K562 (cell line): ENCODE data around the gene LMO7. TPM values are rescaled to one million over a fixed set of nuclear protein-coding genes. Genes with fewer than 3 reads are reported as not detected.

Source experiments
- ATAC-seq: fragments of 200-7000 bp; cut with Tn5 transposase; 3 replicates; pipeline ENCODE4 v1.9.1; 2020; ENCODE audit warnings: moderate library complexity
- BruUV-seq: library from RNA; stranded (reverse); fragments of 400-500 nt; replicated peaks from 2 replicates; lab custom pipeline; 2021; lab: Mats Ljungman, UMichigan
- CTCF ChIA-PET: fragments of 300-600 bp; formaldehyde crosslinking; extraction: SDS; loops from one replicate; lab custom pipeline; 2021; ENCODE audit warnings: low intra/inter-chr PET ratio; lab: Yijun Ruan, JAX
- POLR2A ChIA-PET: fragments of 300-600, 350-650 bp; sonication (Branson Sonifier 250); formaldehyde crosslinking; extraction: SDS; loops from one replicate; lab custom pipeline; 2021; ENCODE audit warnings: antibody characterized with exemption, inconsistent platforms; lab: Yijun Ruan, JAX
- DNase-seq, 4 experiments: peaks; one replicate each; pipeline versions ENCODE4 v3.0.0 to v3.0.0-alpha.2; 2011 to 2018; ENCODE audit warnings: low spot score in 3 of 4, mixed read lengths in 3 of 4; ENCODE audit errors: extremely low read depth in 1 of 4
- FAIRE-seq: peaks from 2 replicates; lab custom pipeline; 2011; peaks lifted over from hg19 to GRCh38; lab: Jason Lieb, UNC
- H2AFZ ChIP-seq: 2 replicates; pipeline ENCODE4 v1.6.0; 2011; ENCODE audit warnings: low read depth, low read length, control low read depth, inconsistent platforms
- H3K27ac ChIP-seq: fragments of 200-600 bp; 3 replicates; pipeline ENCODE4 v1.8.0; 2011; ENCODE audit warnings: low read depth, mild to moderate bottlenecking, control low read depth, inconsistent platforms, low read length, moderate library complexity, mixed read lengths; ENCODE audit errors: extremely low read depth
- H3K27me3 ChIP-seq, 2 experiments: fragments of 300-600 bp in 1 of 2; 2 replicates in 1 of 2; 3 replicates in 1 of 2; pipeline versions ENCODE4 v1.6.0 to v1.8.0; 2011; ENCODE audit warnings: inconsistent platforms in 2 of 2, low read length in 2 of 2, mild to moderate bottlenecking in 1 of 2, mixed read lengths in 1 of 2, moderate library complexity in 1 of 2; ENCODE audit not compliant: control insufficient read depth in 2 of 2, insufficient read depth in 2 of 2
- H3K36me3 ChIP-seq: fragments of 300-600 bp; 3 replicates; pipeline ENCODE4 v1.8.0; 2011; ENCODE audit warnings: mild to moderate bottlenecking, low read length, inconsistent platforms; ENCODE audit not compliant: control insufficient read depth, insufficient read depth
- H3K4me1 ChIP-seq, 2 experiments: fragments of 200-600 bp in 1 of 2; replicated peaks in 1 of 2; 2 replicates in 1 of 2; 3 replicates in 1 of 2; pipeline versions ENCODE4 v1.5.1 to v1.8.0; 2011; ENCODE audit warnings: inconsistent platforms in 2 of 2, low read length in 2 of 2, mild to moderate bottlenecking in 1 of 2, mixed read lengths in 1 of 2, moderate library complexity in 1 of 2; ENCODE audit not compliant: control insufficient read depth in 2 of 2, insufficient read depth in 2 of 2
- H3K4me2 ChIP-seq: 2 replicates; pipeline ENCODE4 v1.6.1; 2011; ENCODE audit warnings: low read length, control low read depth, inconsistent platforms, mixed read lengths; ENCODE audit not compliant: insufficient read depth
- H3K4me3 ChIP-seq: fragments of 200-600 bp; sonication (generic), shearing (Covaris generic); 2 replicates; pipeline ENCODE4 v1.5.1; 2016; ENCODE audit warnings: control low read depth, inconsistent platforms
- H3K79me2 ChIP-seq: fragments of 200-600 bp; 3 replicates; pipeline ENCODE4 v1.8.0; 2011; ENCODE audit warnings: low read length, inconsistent platforms; ENCODE audit not compliant: control insufficient read depth, insufficient read depth
- H3K9ac ChIP-seq, 2 experiments: 2 replicates each; pipeline versions ENCODE4 v1.6.0 to v1.6.1; 2011; ENCODE audit warnings: low read depth in 2 of 2, low read length in 2 of 2, control low read depth in 1 of 2, inconsistent platforms in 1 of 2, mild to moderate bottlenecking in 1 of 2, mixed read lengths in 1 of 2; ENCODE audit not compliant: insufficient read depth in 1 of 2
- H3K9me1 ChIP-seq: one replicate; pipeline ENCODE4 v1.6.0; 2011; ENCODE audit warnings: inconsistent platforms, mild to moderate bottlenecking, low read length, moderate library complexity; ENCODE audit not compliant: control insufficient read depth, insufficient read depth
- H3K9me3 ChIP-seq: replicated peaks from 2 replicates; pipeline ENCODE4 v1.5.1; 2011; ENCODE audit warnings: low read depth, low read length, inconsistent platforms; ENCODE audit not compliant: control insufficient read depth, insufficient read depth
- H4K20me1 ChIP-seq: replicated peaks from 2 replicates; pipeline ENCODE4 v1.6.1; 2011; ENCODE audit warnings: low read length, inconsistent platforms, mixed read lengths; ENCODE audit not compliant: control insufficient read depth, insufficient read depth
- ARID2 ChIP-seq: fragments of 450-650 bp; IDR thresholded peaks from 2 replicates; pipeline ENCODE4 v1.6.1; 2017; ENCODE audit warnings: antibody characterized with exemption, mild to moderate bottlenecking
- CEBPZ ChIP-seq: fragments of 150-350 bp; IDR thresholded peaks from 2 replicates; pipeline ENCODE4 v1.6.1; 2014; ENCODE audit warnings: low read depth, mild to moderate bottlenecking, low read length, borderline replicate concordance
- ETV6 ChIP-seq, 3 experiments: fragments of 150-350 bp in 1 of 3; sonication (generic) in 1 of 3; formaldehyde crosslinking in 1 of 3; IDR thresholded peaks; 2 replicates each; pipeline versions ENCODE4 v1.6.1 to v1.8.0; 2014 to 2022; ENCODE audit warnings: borderline replicate concordance in 2 of 3, low read depth in 2 of 3, antibody characterized with exemption in 1 of 3, low read length in 1 of 3, mild to moderate bottlenecking in 1 of 3, missing genetic modification reagents in 1 of 3
- FOXJ3 ChIP-seq: sonication (generic); formaldehyde crosslinking; IDR thresholded peaks from 2 replicates; pipeline ENCODE4 v1.4.0; 2020; ENCODE audit warnings: mild to moderate bottlenecking, missing genetic modification reagents
- FOXK1 ChIP-seq: sonication (generic); formaldehyde crosslinking; IDR thresholded peaks from 2 replicates; pipeline ENCODE4 v1.8.0; 2022; ENCODE audit warnings: missing genetic modification reagents, mild to moderate bottlenecking, borderline replicate concordance
- NKRF ChIP-seq: fragments of 450-650 bp; IDR thresholded peaks from 2 replicates; pipeline ENCODE4 v1.6.1; 2016; ENCODE audit warnings: borderline replicate concordance
- RB1 ChIP-seq: fragments of 450-650 bp; IDR thresholded peaks from 2 replicates; pipeline ENCODE4 v1.6.1; 2017; ENCODE audit warnings: low read depth, mild to moderate bottlenecking
- RFX1 ChIP-seq: fragments of 450-650 bp; IDR thresholded peaks from 2 replicates; pipeline ENCODE4 v1.6.1; 2016; ENCODE audit warnings: mild to moderate bottlenecking, moderate library complexity
- SMAD1 ChIP-seq: fragments of 150-350 bp; IDR thresholded peaks from 2 replicates; pipeline ENCODE4 v1.6.1; 2014; ENCODE audit warnings: low read length, low read depth; ENCODE audit not compliant: partially characterized antibody
- ZBTB2 ChIP-seq: fragments of 450-650 bp; IDR thresholded peaks from 2 replicates; pipeline ENCODE4 v1.6.1; 2016; ENCODE audit warnings: antibody characterized with exemption
- ZFP36 ChIP-seq: fragments of 150-350 bp; IDR thresholded peaks from 2 replicates; pipeline ENCODE4 v1.6.1; 2018; ENCODE audit warnings: low read length, low read depth; ENCODE audit not compliant: partially characterized antibody
- ZFX ChIP-seq: sonication (generic); formaldehyde crosslinking; IDR thresholded peaks from 2 replicates; pipeline ENCODE4 v1.8.0; 2022; ENCODE audit warnings: mild to moderate bottlenecking, missing genetic modification reagents, moderate library complexity
- ZNF354B ChIP-seq: fragments of 250-450 bp; sonication (Bioruptor Pico); IDR thresholded peaks from 2 replicates; pipeline ENCODE4 v1.4.0; 2020
- ZNF830 ChIP-seq: fragments of 250-450 bp; sonication (Bioruptor Pico); IDR thresholded peaks from 2 replicates; pipeline ENCODE4 v1.5.0; 2021; ENCODE audit warnings: mild to moderate bottlenecking
- WGBS: fragments of 100-300 bp; shearing (Covaris generic); methylation state at CpG from one replicate; pipeline ENCODE4 v1.1.6; 2016; ENCODE audit warnings: low coverage, mixed read lengths; ENCODE audit not compliant: insufficient coverage; ENCODE audit errors: missing lambda C conversion rate; 5-methylcytosine and 5-hydroxymethylcytosine counted together
- in situ Hi-C: fragments of 300-500 bp; cut with MboI; formaldehyde crosslinking; loops from 4 replicates; pipeline ENCODE4 v1.15.0; 2018; ENCODE audit warnings: inconsistent platforms, mixed read lengths
- intact Hi-C: fragments of 100-400 bp; cut with micrococcal nuclease; formaldehyde crosslinking; loops from 2 replicates; pipeline ENCODE4 v1.14.2; 2022
- polyA plus RNA-seq, 8 experiments: library from polyadenylated mRNA; depleted of rRNA in 4 of 8; stranded (reverse) in 5 of 8; unstranded in 3 of 8; fragments of >200 nt; fragmentation: Nextera tagmentation in 2 of 8; fragmentation: Illumina TruSeq in 1 of 8; extraction: Ambion mirVana in 2 of 8; extraction: Trizol in 1 of 8; gene quantifications; 2 replicates each; pipeline versions ENCODE4 v1.2.1 to v1.2.3, GENCODE V29; 2011 to 2014; ENCODE audit warnings: inconsistent platforms in 1 of 8, missing spikeins in 1 of 8
- total RNA-seq, 7 experiments: library from RNA; depleted of rRNA in 6 of 7; stranded (reverse); fragments of >200 nt in 6 of 7; fragmentation: Illumina TruSeq in 2 of 7; extraction: Trizol in 2 of 7; gene quantifications; 2 replicates each; pipeline versions ENCODE4 v1.2.1 to v1.2.3, GENCODE V29; 2011 to 2021; ENCODE audit warnings: low replicate concordance in 1 of 7

Gene LMO7
- total and polyA plus RNA-seq, 9 of the 15 experiments (the other 6 are each of a cell fraction or from before 2014, with no cell fraction given), result 0.42 to 4.3 (median 1.7) TPM

GRCh38 chr13:75760131-75761021, 124.2 kb downstream of the LMO7 start:
- no peaks in the 10 kb centered on the region for H3K9me1 ChIP-seq
- intact Hi-C loops, result no loop called here
- no peak overlapping the region for H3K9ac ChIP-seq
- in situ Hi-C loops, result no loop called here
- WGBS, result 0% methylated on average over 8 of the region's 9 CpGs
- H3K79me2 ChIP-seq, result no peaks in the 10 kb centered on the region
- H3K9me3 ChIP-seq, result no peaks in the 10 kb centered on the region
- no peak overlapping the region for H2AFZ ChIP-seq
- no peak overlapping the region for H3K4me3 ChIP-seq
- CTCF ChIA-PET, result no interaction called here
- BruUV-seq, result no TSS peak
- DNase-seq (no peak), ATAC-seq (0 out of 3 replicates have a peak, but pooled peaks have one; percentile 34), FAIRE-seq (no peak)
- H3K27ac ChIP-seq, result no peak overlapping the region
- H3K4me1 ChIP-seq, result no peaks in the 10 kb centered on the region
- POLR2A ChIA-PET, result no interaction called here
- no peaks in the 10 kb centered on the region for H3K27me3 ChIP-seq
- H3K36me3 ChIP-seq, result no peaks in the 10 kb centered on the region
- H3K4me2 ChIP-seq, result no peak overlapping the region
- no peaks in the 10 kb centered on the region for H4K20me1 ChIP-seq
- TF ChIP-seq ZFP36 (no peak), ZBTB2 (no peak), ARID2 (no peak), ZFX (no peak), ZNF830 (no peak), NKRF (no peak), ZNF354B (no peak), SMAD1 (no peak), RFX1 (no peak), RB1 (no peak), ETV6 (IDR thresholded peaks at IDR 0.05; ENCODE audit: borderline replicate concordance in 1 of 2, low read depth in 2 of 2, low read length in 1 of 2) (no peak), ETV6 (CRISPR knock-in tag; IDR thresholded peaks at IDR 0.05; ENCODE audit: borderline replicate concordance) (no peak), CEBPZ (no peak), FOXK1 (CRISPR knock-in tag) (no peak), FOXJ3 (no peak)
